ENCODE measurements around the gene CCNE1. TPM values are rescaled to one million over a fixed set of nuclear protein-coding genes. Genes with fewer than 3 reads are reported as not detected.

CCNE1 gene
- 402 and 418 TPM in 2 replicates for polyA plus RNA-seq (2013)

- Histone ChIP-seq H3K9me3 (ENCODE audit: insufficient read depth, low read depth, low read length) (no peaks in the 10 kb centered on the region), H3K4ac (ENCODE audit: low read depth, low read length) (peak within 1 kb of the TSS; percentile 44), H4K91ac (ENCODE audit: low read depth, low read length) (peak within 1 kb of the TSS; percentile 84), H2AK5ac (ENCODE audit: low read length) (peak within 1 kb of the TSS; percentile 53), H3K27me3 (ENCODE audit: insufficient read depth, low read length) (no peaks in the 10 kb centered on the region), H4K8ac (ENCODE audit: low read depth, low read length) (peak within 1 kb of the TSS; percentile 94), H3K79me1 (ENCODE audit: low read length) (peaks cover 8% of the 10 kb centered on the region), H2BK120ac (ENCODE audit: insufficient read depth, low read length, poor library complexity) (peak within 1 kb of the TSS; percentile 88), H3K4me3 (ENCODE audit: low read depth, low read length) (peak within 1 kb of the TSS; percentile 81), H2AFZ (ENCODE audit: insufficient read depth, low read length, poor library complexity) (peak within 1 kb of the TSS; percentile 98), H3K4me1 (ENCODE audit: control insufficient read depth in 1 of 2, insufficient read depth in 2 of 2, low read length in 2 of 2) (peaks cover 4 to 9% of the 10 kb centered on the region in 2 experiments), H3K23ac (ENCODE audit: low read length) (no peak within 1 kb of the TSS), H2BK12ac (ENCODE audit: low read length) (peak within 1 kb of the TSS; percentile 30), H3K14ac (ENCODE audit: low read length) (peak within 1 kb of the TSS; percentile 93), H3K9ac (ENCODE audit: low read length) (peak within 1 kb of the TSS; percentile 28), H3K36me3 (ENCODE audit: control insufficient read depth in 1 of 2, insufficient read depth in 2 of 2, low read length in 2 of 2) (peaks cover 3 to 4% of the 10 kb centered on the region in 2 experiments), H3K4me2 (ENCODE audit: low read length) (peak within 1 kb of the TSS; percentile 83), H2BK5ac (ENCODE audit: low read depth, low read length, poor library complexity) (peak within 1 kb of the TSS; percentile 50), H3K18ac (ENCODE audit: low read length) (peak within 1 kb of the TSS; percentile 88), H4K12ac (ENCODE audit: low read depth, low read length) (peak within 1 kb of the TSS; percentile 87), H3K27ac (ENCODE audit: low read depth, low read length) (peak within 1 kb of the TSS; percentile 20), H3K79me2 (ENCODE audit: control insufficient read depth, insufficient read depth, low read length, poor library complexity) (peaks cover 8% of the 10 kb centered on the region)
- peak; percentile 81 to 93 for DNase-seq
- no CpG with 5 or more reads among the region's 125 CpGs for WGBS (ENCODE audit: extremely low coverage, insufficient coverage, insufficient read length)
These were observed at the start of gene CCNE1 for GRCh38 chr19:29811125-29812079. Gene CCNE1 (plus strand): TSS chr19:29811991. CDS start chr19:29812556, 565 bp downstream.

- WGBS (ENCODE audit: extremely low coverage, insufficient coverage, insufficient read length): no CpG with 5 or more reads among the region's 4 CpGs
- Histone ChIP-seq H2AK5ac (ENCODE audit: low read length) (no peak overlapping the region), H2BK12ac (ENCODE audit: low read length) (no peak overlapping the region), H2BK120ac (ENCODE audit: insufficient read depth, low read length, poor library complexity) (no peak overlapping the region), H4K91ac (ENCODE audit: low read depth, low read length) (no peak overlapping the region), H4K12ac (ENCODE audit: low read depth, low read length) (no peak overlapping the region), H3K4me3 (ENCODE audit: low read depth, low read length) (no peak overlapping the region), H3K79me1 (ENCODE audit: low read length) (no peaks in the 10 kb centered on the region), H3K27ac (ENCODE audit: low read depth, low read length) (no peak overlapping the region), H3K4me1 (ENCODE audit: control insufficient read depth in 1 of 2, insufficient read depth in 2 of 2, low read length in 2 of 2) (no peaks in the 10 kb centered on the region), H3K23ac (ENCODE audit: low read length) (no peak overlapping the region), H3K79me2 (ENCODE audit: control insufficient read depth, insufficient read depth, low read length, poor library complexity) (no peaks in the 10 kb centered on the region), H3K18ac (ENCODE audit: low read length) (no peak overlapping the region), H3K9me3 (ENCODE audit: insufficient read depth, low read depth, low read length) (peaks cover 2% of the 10 kb centered on the region), H3K4ac (ENCODE audit: low read depth, low read length) (no peak overlapping the region), H4K8ac (ENCODE audit: low read depth, low read length) (no peak overlapping the region), H3K36me3 (ENCODE audit: control insufficient read depth in 1 of 2, insufficient read depth in 2 of 2, low read length in 2 of 2) (no peaks in the 10 kb centered on the region), H2BK5ac (ENCODE audit: low read depth, low read length, poor library complexity) (no peak overlapping the region), H3K9ac (ENCODE audit: low read length) (no peak overlapping the region), H3K27me3 (ENCODE audit: insufficient read depth, low read length) (no peaks in the 10 kb centered on the region), H2AFZ (ENCODE audit: insufficient read depth, low read length, poor library complexity) (no peak overlapping the region), H3K14ac (ENCODE audit: low read length) (no peak overlapping the region), H3K4me2 (ENCODE audit: low read length) (no peak overlapping the region)
- no peak for DNase-seq
These were observed 48.6 kb upstream of the CCNE1 start for GRCh38 chr19:29763196-29763595.

DNA sequence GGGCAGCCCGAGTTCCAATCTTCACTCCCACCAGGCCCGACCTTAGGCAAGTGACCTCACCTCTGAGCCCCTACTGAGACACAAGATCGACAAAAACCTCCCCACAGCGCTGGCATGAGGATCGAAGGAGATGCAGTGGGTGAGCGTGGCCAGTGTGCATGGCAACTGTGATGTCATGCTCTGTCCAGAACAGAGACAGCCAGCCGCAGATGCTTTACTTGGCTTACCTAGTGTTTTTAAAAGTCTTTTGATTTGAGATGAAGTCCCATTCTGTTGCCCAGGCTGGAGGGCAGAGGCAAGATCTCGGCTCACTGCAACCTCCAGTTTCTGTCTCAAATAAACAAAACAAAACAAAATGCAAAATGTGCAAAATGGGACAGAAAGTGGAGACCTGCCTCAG, 47.4 kb upstream of the CCNE1 start:
- H4K91ac ChIP-seq (ENCODE audit: low read depth, low read length): no peak overlapping the region
- H3K9me3 ChIP-seq (ENCODE audit: insufficient read depth, low read depth, low read length): peaks cover 2% of the 10 kb centered on the region
- no peak overlapping the region for H2BK5ac ChIP-seq (ENCODE audit: low read depth, low read length, poor library complexity)
- H2BK12ac ChIP-seq (ENCODE audit: low read length): no peak overlapping the region
- H4K12ac ChIP-seq (ENCODE audit: low read depth, low read length): no peak overlapping the region
- no peak overlapping the region for H3K18ac ChIP-seq (ENCODE audit: low read length)
- H3K79me2 ChIP-seq (ENCODE audit: control insufficient read depth, insufficient read depth, low read length, poor library complexity): no peaks in the 10 kb centered on the region
- H2AFZ ChIP-seq (ENCODE audit: insufficient read depth, low read length, poor library complexity): no peak overlapping the region
- H3K9ac ChIP-seq (ENCODE audit: low read length): no peak overlapping the region
- H3K79me1 ChIP-seq (ENCODE audit: low read length): no peaks in the 10 kb centered on the region
- H3K4ac ChIP-seq (ENCODE audit: low read depth, low read length): no peak overlapping the region
- no peak overlapping the region for H3K27ac ChIP-seq (ENCODE audit: low read depth, low read length)
- H3K4me3 ChIP-seq (ENCODE audit: low read depth, low read length): no peak overlapping the region
- no peak overlapping the region for H4K8ac ChIP-seq (ENCODE audit: low read depth, low read length)
- no peak overlapping the region for H3K23ac ChIP-seq (ENCODE audit: low read length)
- no peak overlapping the region for H2AK5ac ChIP-seq (ENCODE audit: low read length)
- no peaks in the 10 kb centered on the region for H3K4me1 ChIP-seq (ENCODE audit: control insufficient read depth in 1 of 2, insufficient read depth in 2 of 2, low read length in 2 of 2)
- no peak overlapping the region for H3K14ac ChIP-seq (ENCODE audit: low read length)
- H2BK120ac ChIP-seq (ENCODE audit: insufficient read depth, low read length, poor library complexity): no peak overlapping the region
- no peaks in the 10 kb centered on the region for H3K27me3 ChIP-seq (ENCODE audit: insufficient read depth, low read length)
- H3K36me3 ChIP-seq (ENCODE audit: control insufficient read depth in 1 of 2, insufficient read depth in 2 of 2, low read length in 2 of 2): no peaks in the 10 kb centered on the region
- DNase-seq: peak; percentile 41 to 63
- WGBS (ENCODE audit: extremely low coverage, insufficient coverage, insufficient read length): no CpG with 5 or more reads among the region's 8 CpGs
- H3K4me2 ChIP-seq (ENCODE audit: low read length): no peak overlapping the region

GRCh38 chr19:29766100-29766499, 45.7 kb upstream of the CCNE1 start:
- no CpG with 5 or more reads among the region's 3 CpGs for WGBS (ENCODE audit: extremely low coverage, insufficient coverage, insufficient read length)
- Histone ChIP-seq H3K79me1 (ENCODE audit: low read length) (no peaks in the 10 kb centered on the region), H2AK5ac (ENCODE audit: low read length) (no peak overlapping the region), H3K14ac (ENCODE audit: low read length) (no peak overlapping the region), H3K36me3 (ENCODE audit: control insufficient read depth in 1 of 2, insufficient read depth in 2 of 2, low read length in 2 of 2) (no peaks in the 10 kb centered on the region), H3K9me3 (ENCODE audit: insufficient read depth, low read depth, low read length) (peaks cover 2% of the 10 kb centered on the region), H3K4me3 (ENCODE audit: low read depth, low read length) (no peak overlapping the region), H3K4ac (ENCODE audit: low read depth, low read length) (no peak overlapping the region), H2BK120ac (ENCODE audit: insufficient read depth, low read length, poor library complexity) (no peak overlapping the region), H4K91ac (ENCODE audit: low read depth, low read length) (no peak overlapping the region), H3K23ac (ENCODE audit: low read length) (no peak overlapping the region), H3K18ac (ENCODE audit: low read length) (no peak overlapping the region), H3K4me1 (ENCODE audit: control insufficient read depth in 1 of 2, insufficient read depth in 2 of 2, low read length in 2 of 2) (no peaks in the 10 kb centered on the region), H4K12ac (ENCODE audit: low read depth, low read length) (no peak overlapping the region), H4K8ac (ENCODE audit: low read depth, low read length) (no peak overlapping the region), H2BK12ac (ENCODE audit: low read length) (no peak overlapping the region), H2BK5ac (ENCODE audit: low read depth, low read length, poor library complexity) (no peak overlapping the region), H3K4me2 (ENCODE audit: low read length) (no peak overlapping the region), H3K27me3 (ENCODE audit: insufficient read depth, low read length) (no peaks in the 10 kb centered on the region), H3K79me2 (ENCODE audit: control insufficient read depth, insufficient read depth, low read length, poor library complexity) (no peaks in the 10 kb centered on the region), H2AFZ (ENCODE audit: insufficient read depth, low read length, poor library complexity) (no peak overlapping the region), H3K27ac (ENCODE audit: low read depth, low read length) (no peak overlapping the region), H3K9ac (ENCODE audit: low read length) (no peak overlapping the region)
- DNase-seq: no peak

All from trophoblast cell (in vitro differentiated cells and primary cell).